Measurements from ENCODE around the gene DOCK4.
"Not testable (repeated sequence)": the region's sequence is repeated elsewhere in the genome, so short reads cannot be mapped to it uniquely, and the experiment has no call there.

DOCK4 gene

GRCh38 chr7:111955616-111956015 is 250.6 kb downstream of the DOCK4 start:
- DNase-seq (ENCODE audit: low read depth in 2 of 2) = no peak

- no peak for DNase-seq (ENCODE audit: low read depth in 2 of 2)
These were observed 251.5 kb downstream of the DOCK4 start for GRCh38 chr7:111954474-111955381.

- no peak for DNase-seq (ENCODE audit: low read depth in 2 of 2)
These were observed 252.1 kb downstream of the DOCK4 start for GRCh38 chr7:111954056-111954455.

- no peak for DNase-seq (ENCODE audit: low read depth in 2 of 2)
These were observed 252.6 kb downstream of the DOCK4 start for GRCh38 chr7:111953611-111954010.

- DNase-seq (ENCODE audit: low read depth in 2 of 2) = no peak
These were observed 253.4 kb downstream of the DOCK4 start for GRCh38 chr7:111952783-111953182.

GRCh38 chr7:111951052-111951451 is 255.1 kb downstream of the DOCK4 start:
- DNase-seq (ENCODE audit: low read depth in 2 of 2) = no peak

GRCh38 chr7:111942450-111943081 is 263.6 kb downstream of the DOCK4 start:
- DNase-seq (ENCODE audit: low read depth in 2 of 2) = no peak

GRCh38 chr7:111937163-111937562 is 269.0 kb downstream of the DOCK4 start:
- no peak for DNase-seq (ENCODE audit: low read depth in 2 of 2)

GRCh38 chr7:111933609-111934008 is 272.6 kb downstream of the DOCK4 start:
- no peak for DNase-seq (ENCODE audit: low read depth in 2 of 2)

GRCh38 chr7:111931958-111932357 is 274.2 kb downstream of the DOCK4 start:
- no peak for DNase-seq (ENCODE audit: low read depth in 2 of 2)

- no peak for DNase-seq (ENCODE audit: low read depth in 2 of 2)
These were observed 275.1 kb downstream of the DOCK4 start for GRCh38 chr7:111931016-111931517.

GRCh38 chr7:111929264-111929663 is 276.9 kb downstream of the DOCK4 start:
- DNase-seq (ENCODE audit: low read depth in 2 of 2) = no peak

GRCh38 chr7:111927353-111928019 is 278.7 kb downstream of the DOCK4 start:
- no peak for DNase-seq (ENCODE audit: low read depth in 2 of 2)

- no peak for DNase-seq (ENCODE audit: low read depth in 2 of 2)
These were observed 285.9 kb downstream of the DOCK4 start for GRCh38 chr7:111920329-111920728.

- no peak for DNase-seq (ENCODE audit: low read depth in 2 of 2)
These were observed 286.5 kb downstream of the DOCK4 start for GRCh38 chr7:111919631-111920179.

GRCh38 chr7:111919164-111919563 is 287.0 kb downstream of the DOCK4 start:
- no peak for DNase-seq (ENCODE audit: low read depth in 2 of 2)

- no peak for DNase-seq (ENCODE audit: low read depth in 2 of 2)
These were observed 287.7 kb downstream of the DOCK4 start for GRCh38 chr7:111918461-111918860.

- not testable (repeated sequence) for DNase-seq (ENCODE audit: low read depth in 2 of 2)
These were observed 288.8 kb downstream of the DOCK4 start for GRCh38 chr7:111917404-111917803.

- no peak for DNase-seq (ENCODE audit: low read depth in 2 of 2)
These were observed 291.9 kb downstream of the DOCK4 start for GRCh38 chr7:111914291-111914690.

GRCh38 chr7:111911166-111911961 is 294.8 kb downstream of the DOCK4 start:
- DNase-seq (ENCODE audit: low read depth in 2 of 2) = no peak

GRCh38 chr7:111910656-111911055 is 295.5 kb downstream of the DOCK4 start:
- DNase-seq (ENCODE audit: low read depth in 2 of 2) = no peak
